Activated B cell treated with CpG ODN at 0.5 μM for 24 hours (primary cell): ENCODE measurements around the gene CDC73. TPM values are rescaled to one million over a fixed set of nuclear protein-coding genes. Genes with fewer than 3 reads are reported as not detected.

Experiments used
- ATAC-seq: fragments of 200-7000 bp; cut with Tn5 transposase; one replicate; pipeline ENCODE4 v1.10.0; 2021; ENCODE audit warnings: low read depth, mild to moderate bottlenecking, moderate library complexity
- CTCF ChIA-PET: fragments of 350-600 bp; sonication (Branson Sonifier 250); formaldehyde crosslinking; loops from one replicate; lab custom pipeline; 2021; ENCODE audit warnings: antibody characterized with exemption; lab: Charles Lee
- POLR2A ChIA-PET: fragments of 350-600 bp; sonication (Branson Sonifier 250); formaldehyde crosslinking; loops from one replicate; lab custom pipeline; 2021; ENCODE audit warnings: antibody characterized with exemption; lab: Charles Lee
- DNase-seq: peaks from one replicate; pipeline ENCODE4 v3.0.0; 2022
- H3K27ac Mint-ChIP-seq: one replicate; pipeline ENCODE4 v1.8.0; 2020; ENCODE audit warnings: mixed read lengths
- H3K27me3 Mint-ChIP-seq: one replicate; pipeline ENCODE4 v1.8.0; 2021; ENCODE audit warnings: mixed read lengths
- H3K36me3 Mint-ChIP-seq: one replicate; pipeline ENCODE4 v1.8.0; 2021; ENCODE audit warnings: low read depth, mixed read lengths
- H3K4me1 Mint-ChIP-seq: one replicate; pipeline ENCODE4 v1.8.0; 2021; ENCODE audit warnings: mixed read lengths
- H3K4me3 Mint-ChIP-seq: one replicate; pipeline ENCODE4 v1.8.0; 2020; ENCODE audit warnings: mild to moderate bottlenecking, mixed read lengths
- H3K9me3 Mint-ChIP-seq: one replicate; pipeline ENCODE4 v1.8.0; 2020; ENCODE audit warnings: mixed read lengths
- CTCF ChIP-seq: fragments of 200-600 bp; IDR thresholded peaks from one replicate; pipeline ENCODE4 v1.8.0; 2022; ENCODE audit warnings: antibody characterized with exemption, mild to moderate bottlenecking
- intact Hi-C: fragments of 100-400 bp; cut with micrococcal nuclease; formaldehyde crosslinking; loops from one replicate; pipeline ENCODE4 v1.15.1; 2024
- total RNA-seq: library from RNA; stranded (reverse); gene quantifications from 2 replicates; pipeline ENCODE4 v1.2.3, GENCODE V29; 2022

Gene CDC73
- total RNA-seq, 1 donor from 2014 or later, result 59.1 TPM

DNA sequence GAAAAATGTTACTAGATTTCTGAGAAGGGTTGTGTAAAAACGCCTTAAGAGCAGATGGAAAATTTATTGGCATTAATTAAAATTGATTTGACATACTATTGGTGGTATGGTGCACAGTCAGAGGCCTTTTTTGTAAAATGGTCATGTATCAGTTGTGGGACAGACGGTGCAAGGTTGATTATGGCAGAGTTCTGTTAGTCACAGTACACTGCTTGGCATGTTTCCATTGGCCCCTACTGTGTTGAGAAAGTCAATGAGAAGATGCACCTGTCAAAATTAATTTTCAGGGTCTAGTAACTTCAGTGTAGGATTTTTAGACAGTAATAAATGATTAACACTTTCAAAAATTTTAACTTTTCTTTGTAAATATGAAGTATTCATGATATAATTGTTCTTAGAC, 60.2 kb downstream of the CDC73 start:
- intact Hi-C loops, result loop anchor here (2.0 to 5.0 kb wide), 3 partner anchors 225 to 573 kb away; partner anchors contain the start of gene RGS2
- Mint-ChIP-seq H3K27ac (no peak overlapping the region), H3K4me1 (peaks cover 22% of the 10 kb centered on the region), H3K9me3 (no peaks in the 10 kb centered on the region), H3K27me3 (no peaks in the 10 kb centered on the region), H3K36me3 (peaks cover 3% of the 10 kb centered on the region), H3K4me3 (no peak overlapping the region)
- no peak for TF ChIP-seq CTCF
- DNase-seq (no peak), ATAC-seq (no peak)
- ChIA-PET POLR2A (no interaction called here), CTCF (interaction anchor here (1.4 to 1.7 kb wide), 2 partner anchors 9 to 815 kb away, joined by 3 to 4 read pairs; no protein-coding TSS in a partner anchor)

DNA sequence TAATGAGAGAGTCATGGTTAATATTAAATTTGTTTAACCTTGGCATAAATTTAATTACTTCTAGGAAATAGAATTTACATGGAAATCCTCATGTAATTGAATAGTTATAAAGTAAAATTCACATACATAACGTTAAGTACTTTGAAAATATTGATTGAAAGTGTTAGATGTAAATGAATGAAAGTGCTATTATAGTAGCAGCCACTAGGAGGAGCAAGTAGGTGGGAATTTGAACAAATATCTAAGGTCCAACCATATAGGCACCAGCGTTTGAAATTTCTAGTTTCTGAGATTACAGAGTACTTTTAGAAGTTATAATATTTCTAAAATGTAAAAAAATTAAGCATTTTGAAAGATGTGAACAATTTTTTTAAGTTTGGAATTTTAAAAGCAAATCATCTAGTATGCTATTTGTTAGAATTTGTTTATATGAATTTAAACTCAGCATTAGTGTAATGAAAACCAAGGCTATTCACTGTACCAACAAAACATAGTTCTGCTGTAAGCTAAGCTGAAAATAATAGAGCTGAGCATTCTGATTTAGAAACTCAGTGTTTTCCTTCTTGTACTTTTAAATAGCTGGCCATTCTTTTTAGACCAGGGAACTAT, 61.3 kb downstream of the CDC73 start:
- Mint-ChIP-seq H3K27ac (no peak overlapping the region), H3K9me3 (no peaks in the 10 kb centered on the region), H3K4me3 (no peak overlapping the region), H3K36me3 (no peaks in the 10 kb centered on the region), H3K27me3 (no peaks in the 10 kb centered on the region), H3K4me1 (peaks cover 24% of the 10 kb centered on the region)
- ChIA-PET POLR2A (no interaction called here), CTCF (interaction anchor here (1.0 to 1.1 kb wide), 2 partner anchors 18 to 1112 kb away, joined by 3 to 4 read pairs; no protein-coding TSS in a partner anchor)
- ATAC-seq, result peak; percentile 61
- no peak for DNase-seq
- TF ChIP-seq CTCF, result peak; percentile 83
- intact Hi-C loops, result loop anchor here (1.0 to 5.0 kb wide), 4 partner anchors 224 to 1112 kb away; partner anchors contain the start of gene RGS2

GRCh38 chr1:193184776-193185175, 62.9 kb downstream of the CDC73 start:
- Mint-ChIP-seq H3K4me1 (peaks cover 26% of the 10 kb centered on the region), H3K4me3 (no peak overlapping the region), H3K36me3 (no peaks in the 10 kb centered on the region), H3K27ac (no peak overlapping the region), H3K27me3 (no peaks in the 10 kb centered on the region), H3K9me3 (no peaks in the 10 kb centered on the region)
- intact Hi-C loops, result loop anchor here (5.0 kb wide), 2 partner anchors 223 to 377 kb away; partner anchors contain the start of gene RGS2
- CTCF ChIA-PET, result no interaction called here
- DNase-seq, result no peak
- no peak for ATAC-seq
- TF ChIP-seq CTCF, result no peak
- POLR2A ChIA-PET, result no interaction called here

GRCh38 chr1:193185211-193185610, 63.4 kb downstream of the CDC73 start:
- H3K36me3 Mint-ChIP-seq, result no peaks in the 10 kb centered on the region
- DNase-seq (no peak), ATAC-seq (no peak)
- H3K4me3 Mint-ChIP-seq, result no peak overlapping the region
- H3K27ac Mint-ChIP-seq, result no peak overlapping the region
- H3K27me3 Mint-ChIP-seq, result no peaks in the 10 kb centered on the region
- no peaks in the 10 kb centered on the region for H3K9me3 Mint-ChIP-seq
- CTCF ChIA-PET, result interaction anchor here (1.4 kb wide), 1 partner anchor 1109 kb away, joined by 3 read pairs; no protein-coding TSS in a partner anchor
- no peak for TF ChIP-seq CTCF
- POLR2A ChIA-PET, result no interaction called here
- intact Hi-C loops, result no loop called here
- H3K4me1 Mint-ChIP-seq, result peaks cover 28% of the 10 kb centered on the region

GRCh38 chr1:193185901-193186731, 64.3 kb downstream of the CDC73 start, which contains the start of gene B3GALT2:
TSS of gene B3GALT2 (minus strand) at chr1:193186613. CDS start at chr1:193181562, 5,051 bp downstream.
- Mint-ChIP-seq H3K9me3 (no peaks in the 10 kb centered on the region), H3K4me3 (peak within 1 kb of the TSS; percentile 19), H3K36me3 (peaks cover under 1% of the 10 kb centered on the region), H3K27me3 (no peaks in the 10 kb centered on the region), H3K27ac (no peak within 1 kb of the TSS), H3K4me1 (peaks cover 33% of the 10 kb centered on the region)
- no peak for TF ChIP-seq CTCF
- DNase-seq, result no peak
- peak; percentile 21 for ATAC-seq
- intact Hi-C loops, result no loop called here
- ChIA-PET POLR2A (no interaction called here), CTCF (interaction anchor here (1.4 kb wide), 1 partner anchor 1109 kb away, joined by 3 read pairs; no protein-coding TSS in a partner anchor)
